ENCODE data around the gene MLF2.
A peak's percentile ranks its signal among the peaks of the same experiment; 100 is the strongest.

Gene MLF2, protein sequence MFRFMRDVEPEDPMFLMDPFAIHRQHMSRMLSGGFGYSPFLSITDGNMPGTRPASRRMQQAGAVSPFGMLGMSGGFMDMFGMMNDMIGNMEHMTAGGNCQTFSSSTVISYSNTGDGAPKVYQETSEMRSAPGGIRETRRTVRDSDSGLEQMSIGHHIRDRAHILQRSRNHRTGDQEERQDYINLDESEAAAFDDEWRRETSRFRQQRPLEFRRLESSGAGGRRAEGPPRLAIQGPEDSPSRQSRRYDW

DNA sequence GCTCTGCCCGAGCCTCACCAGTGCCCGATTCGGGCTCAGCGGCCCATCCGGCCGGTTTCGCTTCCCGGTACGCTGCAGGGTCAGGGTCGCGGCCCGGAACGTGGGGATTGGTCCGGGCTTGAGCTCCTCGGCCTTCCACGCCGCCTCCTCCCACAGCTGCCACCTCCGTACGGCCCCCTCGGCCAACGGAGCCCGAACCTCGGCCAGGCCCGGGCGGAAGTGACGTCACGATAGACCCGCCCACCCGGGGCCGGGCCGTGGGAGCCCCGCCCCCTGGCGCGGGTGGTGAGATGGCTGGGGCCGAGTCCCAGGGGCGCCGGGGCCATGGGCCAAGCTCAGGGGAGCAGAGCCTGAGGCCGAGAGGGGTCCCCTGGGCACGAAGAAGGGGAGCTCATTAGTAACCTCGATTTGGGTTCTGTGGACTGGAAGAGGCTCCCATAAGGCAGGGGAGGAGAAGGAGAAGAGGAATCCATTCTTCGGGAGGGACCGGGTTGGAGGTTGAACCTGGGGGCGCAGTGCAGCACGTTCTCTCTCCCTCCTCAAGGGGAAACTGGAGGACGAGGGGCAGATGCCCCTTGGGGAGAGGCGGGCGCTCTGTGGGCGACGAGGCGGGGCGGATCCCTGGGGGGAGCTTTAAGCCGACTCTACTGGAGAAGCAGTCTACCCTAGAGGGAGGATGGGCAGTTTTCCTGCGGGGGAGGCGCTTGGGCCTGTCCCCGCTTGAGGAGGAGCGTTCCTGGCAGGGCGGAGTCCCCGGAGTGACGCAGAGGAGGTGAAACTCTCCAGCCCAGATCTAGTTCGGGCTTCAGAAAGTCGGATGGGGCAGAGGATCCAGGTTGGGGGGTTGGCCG, at the start of gene MLF2:
Gene MLF2 (minus strand): TSS at position 221 of the 851 bp plus-strand sequence. CDS start 807 bp downstream, outside the sequence.
- Histone ChIP-seq H2AFZ (ENCODE audit: low read depth, low read length) (peak within 1 kb of the TSS; percentile 16), H3K9me3 (ENCODE audit: low read length) (no peaks in the 10 kb centered on the region), H3K4me3 (ENCODE audit: low read length) (peak within 1 kb of the TSS; percentile 79), H3K27me3 (ENCODE audit: insufficient read depth, low read length) (no peaks in the 10 kb centered on the region), H3K4me1 (ENCODE audit: insufficient read depth, low read length) (peaks cover 19% of the 10 kb centered on the region), H3K36me3 (ENCODE audit: insufficient read depth, low read length) (peaks cover 37% of the 10 kb centered on the region)

DNA sequence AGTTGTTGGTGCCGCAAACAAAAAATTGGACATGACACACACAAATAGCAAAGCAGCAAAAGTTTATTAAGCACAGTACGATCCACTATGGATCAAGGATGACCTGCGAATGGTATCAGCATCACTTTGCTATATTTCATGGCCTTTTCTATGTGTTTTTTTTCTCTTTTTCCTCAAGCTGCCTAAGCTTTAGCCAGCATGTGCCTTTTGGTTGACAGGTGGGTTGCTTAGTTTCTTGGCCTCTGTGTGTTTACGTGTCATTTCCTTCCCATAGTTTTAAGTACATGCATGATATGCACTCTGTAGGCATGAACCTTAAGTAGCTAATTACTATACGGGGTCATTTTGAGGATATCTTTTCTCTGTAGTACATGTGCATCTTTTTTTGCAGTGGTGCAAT, 46.2 kb upstream of the MLF2 start:
- Histone ChIP-seq H3K4me3 (ENCODE audit: low read length) (no peak overlapping the region), H3K36me3 (ENCODE audit: insufficient read depth, low read length) (no peaks in the 10 kb centered on the region), H3K9me3 (ENCODE audit: low read length) (no peaks in the 10 kb centered on the region), H3K4me1 (ENCODE audit: insufficient read depth, low read length) (no peaks in the 10 kb centered on the region), H2AFZ (ENCODE audit: low read depth, low read length) (no peak overlapping the region), H3K27me3 (ENCODE audit: insufficient read depth, low read length) (no peaks in the 10 kb centered on the region)

DNA sequence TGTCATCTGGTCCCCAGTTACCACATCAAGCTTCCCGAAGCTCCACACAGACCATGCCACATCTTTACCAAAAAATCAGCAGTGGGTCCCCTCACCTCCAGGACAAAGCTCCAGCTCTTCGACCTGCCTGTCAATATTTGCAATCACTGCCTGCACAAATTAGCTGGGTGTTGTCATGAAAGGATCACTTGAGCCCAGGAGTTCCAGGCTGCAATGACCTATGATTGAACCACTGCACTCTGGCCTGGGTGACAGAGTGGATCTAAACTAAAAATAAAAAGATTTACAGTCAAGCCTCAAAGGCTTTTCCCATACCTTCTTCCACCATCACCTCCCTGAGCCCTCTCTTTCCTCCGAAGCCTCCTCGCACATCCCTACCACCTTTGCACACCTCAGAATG, 43.6 kb upstream of the MLF2 start:
- no peak overlapping the region for H3K4me3 ChIP-seq (ENCODE audit: low read length)
- no peaks in the 10 kb centered on the region for H3K36me3 ChIP-seq (ENCODE audit: insufficient read depth, low read length)
- H3K4me1 ChIP-seq (ENCODE audit: insufficient read depth, low read length) = peaks cover 14% of the 10 kb centered on the region
- no peaks in the 10 kb centered on the region for H3K9me3 ChIP-seq (ENCODE audit: low read length)
- H3K27me3 ChIP-seq (ENCODE audit: insufficient read depth, low read length) = no peaks in the 10 kb centered on the region
- no peak overlapping the region for H2AFZ ChIP-seq (ENCODE audit: low read depth, low read length)

DNA sequence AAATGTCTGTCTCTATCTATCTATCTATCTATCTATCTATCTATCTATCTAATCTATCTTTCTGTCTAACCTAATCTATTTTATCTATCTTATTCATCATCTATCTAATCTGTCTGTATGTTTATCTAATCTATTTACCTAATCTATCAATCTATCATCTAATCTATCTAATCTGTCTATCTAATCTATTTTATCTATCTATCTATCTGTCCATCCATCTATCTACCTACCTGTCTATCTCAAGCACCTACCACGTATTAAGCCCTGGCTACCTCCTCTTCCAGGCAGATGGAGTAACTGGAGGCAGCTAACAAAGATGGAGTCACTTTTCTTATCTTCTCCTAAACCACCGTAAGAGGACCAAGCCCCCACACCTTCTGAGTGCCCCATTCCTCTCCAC, 42.1 kb upstream of the MLF2 start:
- no peaks in the 10 kb centered on the region for H3K9me3 ChIP-seq (ENCODE audit: low read length)
- H3K27me3 ChIP-seq (ENCODE audit: insufficient read depth, low read length) = no peaks in the 10 kb centered on the region
- no peak overlapping the region for H3K4me3 ChIP-seq (ENCODE audit: low read length)
- H2AFZ ChIP-seq (ENCODE audit: low read depth, low read length) = no peak overlapping the region
- no peaks in the 10 kb centered on the region for H3K36me3 ChIP-seq (ENCODE audit: insufficient read depth, low read length)
- peaks cover 14% of the 10 kb centered on the region for H3K4me1 ChIP-seq (ENCODE audit: insufficient read depth, low read length)

DNA sequence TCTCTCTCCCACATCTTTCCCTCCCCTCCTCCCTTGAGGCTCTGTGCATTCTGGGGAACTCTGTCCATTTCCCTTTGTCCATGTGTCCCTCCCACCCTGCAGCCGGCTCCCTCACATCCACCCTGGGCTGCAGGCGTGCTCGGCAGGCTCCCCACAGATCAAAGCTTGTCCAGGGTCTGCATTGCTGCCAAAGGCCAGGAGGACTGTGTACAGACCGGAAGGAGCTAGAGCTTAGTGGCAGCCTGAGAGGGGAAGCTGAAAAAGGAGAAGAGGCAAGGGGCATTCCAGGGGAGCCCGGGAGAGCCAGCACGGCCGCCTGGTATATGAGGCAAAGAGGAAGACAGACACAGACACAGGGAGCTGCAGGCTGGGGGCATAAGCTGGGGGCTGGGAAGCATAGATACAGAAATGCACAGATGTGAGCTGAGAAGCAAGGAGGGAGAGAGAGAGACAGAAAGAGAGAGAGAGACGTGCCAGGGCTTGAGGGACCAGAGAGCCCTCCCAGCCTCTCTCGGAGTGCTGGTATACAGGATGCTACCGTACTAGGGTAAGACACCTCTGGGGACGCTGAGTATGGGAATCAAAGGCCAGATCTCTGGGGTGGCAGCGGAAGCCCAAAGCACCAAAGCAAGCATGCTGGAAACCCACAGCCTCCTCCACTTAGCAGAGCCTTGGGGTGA, 39.7 kb upstream of the MLF2 start:
- Histone ChIP-seq H3K36me3 (ENCODE audit: insufficient read depth, low read length) (no peaks in the 10 kb centered on the region), H3K4me3 (ENCODE audit: low read length) (peak overlapping the region; percentile 17), H3K4me1 (ENCODE audit: insufficient read depth, low read length) (peaks cover 14% of the 10 kb centered on the region), H3K9me3 (ENCODE audit: low read length) (no peaks in the 10 kb centered on the region), H3K27me3 (ENCODE audit: insufficient read depth, low read length) (no peaks in the 10 kb centered on the region), H2AFZ (ENCODE audit: low read depth, low read length) (peak overlapping the region; percentile 74)

DNA sequence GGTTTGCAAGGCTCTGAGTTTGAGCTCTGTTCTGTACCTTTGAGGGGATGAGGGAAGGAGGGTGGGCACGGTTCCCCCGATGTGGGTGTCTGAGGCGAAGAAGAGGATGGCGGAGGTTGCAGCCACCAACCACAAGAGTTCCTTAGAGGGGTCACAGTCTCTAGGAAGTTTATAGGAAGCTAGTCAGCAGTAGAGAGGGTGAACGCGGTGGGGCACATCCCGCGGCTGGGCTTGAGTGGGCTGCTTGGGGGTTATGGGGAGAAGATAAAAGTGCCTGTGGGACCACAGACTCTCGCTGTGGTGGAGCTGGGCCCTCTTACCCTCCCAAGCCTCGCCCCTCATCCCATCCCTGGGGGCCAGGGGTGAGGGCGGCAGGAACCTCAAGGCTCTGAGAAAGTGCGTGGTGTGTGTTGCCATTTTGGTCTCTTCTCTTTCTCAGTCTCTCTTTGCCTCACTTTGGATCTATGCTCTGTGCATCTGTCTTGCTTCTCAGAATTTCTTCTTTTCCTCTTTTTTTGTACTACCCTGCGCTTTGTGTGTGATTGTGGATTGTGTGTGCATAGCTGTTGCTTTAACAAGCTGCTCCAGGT, 39.1 kb upstream of the MLF2 start:
- Histone ChIP-seq H3K27me3 (ENCODE audit: insufficient read depth, low read length) (no peaks in the 10 kb centered on the region), H2AFZ (ENCODE audit: low read depth, low read length) (peak overlapping the region; percentile 74), H3K36me3 (ENCODE audit: insufficient read depth, low read length) (no peaks in the 10 kb centered on the region), H3K9me3 (ENCODE audit: low read length) (no peaks in the 10 kb centered on the region), H3K4me1 (ENCODE audit: insufficient read depth, low read length) (peaks cover 16% of the 10 kb centered on the region), H3K4me3 (ENCODE audit: low read length) (peak overlapping the region; percentile 17)

DNA sequence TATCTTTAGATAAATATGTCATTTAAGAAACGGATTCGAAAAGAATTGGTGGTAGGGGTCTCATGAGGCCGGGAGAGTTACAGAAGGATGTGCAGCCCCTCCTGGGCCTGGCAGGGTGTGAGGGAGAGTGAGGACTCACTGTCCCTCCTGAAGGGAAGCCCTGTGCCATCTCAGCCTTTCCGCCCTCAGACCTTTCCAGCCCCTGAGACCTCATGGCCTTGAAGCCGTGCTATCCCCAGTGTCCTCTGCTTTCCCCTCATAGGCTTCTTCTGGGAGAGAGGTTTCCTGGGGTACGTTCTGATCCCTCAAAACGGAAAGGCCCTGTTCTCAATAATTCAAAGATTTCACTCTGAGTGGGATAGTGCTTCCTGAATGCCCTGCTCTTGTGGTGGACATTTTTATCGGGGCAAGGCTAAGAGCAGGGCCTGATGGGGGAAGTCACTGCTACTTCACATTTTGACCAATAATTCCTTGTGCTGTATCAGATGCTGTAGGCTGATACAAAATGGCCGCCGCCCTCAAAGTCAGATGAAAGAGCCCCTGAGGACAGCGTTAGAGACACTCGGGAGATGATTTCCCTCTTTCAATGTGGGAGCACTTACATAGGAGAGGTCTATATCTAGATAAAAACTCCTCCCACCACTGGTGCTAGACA, 37.7 kb upstream of the MLF2 start:
- Histone ChIP-seq H3K9me3 (ENCODE audit: low read length) (no peaks in the 10 kb centered on the region), H3K4me1 (ENCODE audit: insufficient read depth, low read length) (peaks cover 24% of the 10 kb centered on the region), H3K27me3 (ENCODE audit: insufficient read depth, low read length) (no peaks in the 10 kb centered on the region), H2AFZ (ENCODE audit: low read depth, low read length) (no peak overlapping the region), H3K4me3 (ENCODE audit: low read length) (no peak overlapping the region), H3K36me3 (ENCODE audit: insufficient read depth, low read length) (no peaks in the 10 kb centered on the region)

DNA sequence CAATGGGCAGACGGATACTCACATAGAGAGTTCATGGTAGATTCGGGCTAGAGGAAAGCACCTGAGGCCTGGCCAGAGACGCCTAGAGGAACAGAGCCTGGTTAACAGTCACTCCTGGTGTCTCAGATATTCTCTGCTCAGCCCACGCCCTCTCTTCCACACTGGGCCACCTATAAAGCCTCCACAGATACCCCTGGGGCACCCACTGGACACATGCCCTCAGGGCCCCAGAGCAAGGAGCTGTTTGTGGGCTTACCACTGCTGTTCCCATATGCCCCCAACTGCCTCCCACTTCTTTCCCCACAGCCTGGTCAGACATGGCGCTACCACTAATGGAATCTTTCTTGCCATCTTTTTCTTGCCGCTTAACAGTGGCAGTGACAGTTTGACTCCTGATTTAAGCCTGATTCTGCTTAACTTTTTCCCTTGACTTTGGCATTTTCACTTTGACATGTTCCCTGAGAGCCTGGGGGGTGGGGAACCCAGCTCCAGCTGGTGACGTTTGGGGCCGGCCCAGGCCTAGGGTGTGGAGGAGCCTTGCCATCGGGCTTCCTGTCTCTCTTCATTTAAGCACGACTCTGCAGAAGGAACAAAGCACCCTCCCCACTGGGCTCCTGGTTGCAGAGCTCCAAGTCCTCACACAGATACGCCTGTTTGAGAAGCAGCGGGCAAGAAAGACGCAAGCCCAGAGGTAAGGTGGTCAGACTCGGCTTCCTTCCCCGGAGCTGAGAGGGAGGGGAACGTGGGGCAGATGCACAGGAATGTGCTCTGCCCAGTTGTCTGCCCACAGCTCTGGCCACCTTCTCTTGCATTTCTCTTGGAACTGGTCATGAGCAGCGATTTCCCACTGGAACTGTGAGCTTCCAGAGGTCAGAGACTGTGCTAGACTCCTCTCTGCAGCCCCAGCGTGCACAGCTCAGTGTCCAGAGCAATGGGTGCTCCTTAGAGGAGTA, 36.3 kb upstream of the MLF2 start, which contains the start of gene CD4:
Gene CD4 (plus strand): TSS at position 557 of the 953 bp plus-strand sequence. CDS start 10,611 bp downstream, outside the sequence.
- H3K27me3 ChIP-seq (ENCODE audit: insufficient read depth, low read length) = no peaks in the 10 kb centered on the region
- no peak within 1 kb of the TSS for H3K4me3 ChIP-seq (ENCODE audit: low read length)
- no peaks in the 10 kb centered on the region for H3K9me3 ChIP-seq (ENCODE audit: low read length)
- no peaks in the 10 kb centered on the region for H3K36me3 ChIP-seq (ENCODE audit: insufficient read depth, low read length)
- H2AFZ ChIP-seq (ENCODE audit: low read depth, low read length) = peak within 1 kb of the TSS; percentile 26
- H3K4me1 ChIP-seq (ENCODE audit: insufficient read depth, low read length) = peaks cover 24% of the 10 kb centered on the region

DNA sequence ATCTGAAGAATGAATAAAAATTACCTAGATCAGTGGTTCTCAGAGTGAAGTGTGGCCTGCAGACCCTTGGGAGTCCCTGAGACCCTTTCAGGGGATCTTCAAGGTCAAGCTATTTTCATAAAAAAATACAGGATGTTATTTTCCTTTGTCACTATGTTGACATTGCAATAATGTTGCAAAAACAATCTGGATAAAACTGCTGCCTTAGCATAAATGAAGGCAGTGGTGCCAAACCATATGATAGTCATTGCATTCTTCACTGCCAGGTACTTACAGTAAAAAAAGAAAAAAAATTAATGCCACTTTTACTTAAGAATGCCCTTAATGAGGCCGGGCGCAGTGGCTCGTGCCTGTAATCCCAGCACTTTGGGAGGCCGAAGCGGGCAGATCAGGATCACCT, 34.4 kb upstream of the MLF2 start:
- Histone ChIP-seq H3K4me1 (ENCODE audit: insufficient read depth, low read length) (peaks cover 21% of the 10 kb centered on the region), H3K36me3 (ENCODE audit: insufficient read depth, low read length) (no peaks in the 10 kb centered on the region), H2AFZ (ENCODE audit: low read depth, low read length) (no peak overlapping the region), H3K27me3 (ENCODE audit: insufficient read depth, low read length) (no peaks in the 10 kb centered on the region), H3K9me3 (ENCODE audit: low read length) (no peaks in the 10 kb centered on the region), H3K4me3 (ENCODE audit: low read length) (no peak overlapping the region)

DNA sequence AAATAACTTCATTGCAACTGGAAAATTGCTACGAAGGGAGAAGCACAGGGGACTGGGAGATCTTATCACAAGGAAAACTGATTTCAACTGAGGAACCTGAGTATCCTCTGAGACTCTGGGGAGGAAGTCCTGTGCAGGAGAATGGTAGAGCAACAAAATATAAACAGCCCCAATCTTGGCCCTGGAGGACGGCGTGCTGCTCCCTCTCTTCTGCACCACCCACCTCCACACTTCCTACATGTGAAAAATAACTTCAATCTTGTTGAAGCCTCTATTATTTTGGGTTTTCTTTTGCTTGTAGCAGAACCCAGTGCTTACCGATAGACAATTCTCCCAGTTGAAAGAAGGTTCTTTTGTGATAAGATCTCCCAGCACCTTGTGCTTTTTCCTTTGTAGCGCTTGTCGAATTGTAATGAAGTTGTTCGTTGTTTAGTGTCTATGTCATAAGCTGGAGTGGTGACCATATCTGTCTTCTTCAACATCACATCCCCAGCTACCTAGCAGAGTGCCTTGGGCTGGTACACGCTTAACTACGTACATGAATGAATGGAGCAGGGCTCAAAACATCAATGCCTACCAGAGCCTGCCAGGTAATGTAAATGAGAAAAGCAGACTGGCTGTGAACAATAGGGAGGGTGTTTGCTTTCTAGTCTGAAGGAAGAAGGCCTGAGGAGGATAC, 33.6 kb upstream of the MLF2 start:
- no peaks in the 10 kb centered on the region for H3K9me3 ChIP-seq (ENCODE audit: low read length)
- peaks cover 17% of the 10 kb centered on the region for H3K4me1 ChIP-seq (ENCODE audit: insufficient read depth, low read length)
- H3K36me3 ChIP-seq (ENCODE audit: insufficient read depth, low read length) = no peaks in the 10 kb centered on the region
- no peak overlapping the region for H3K4me3 ChIP-seq (ENCODE audit: low read length)
- H3K27me3 ChIP-seq (ENCODE audit: insufficient read depth, low read length) = no peaks in the 10 kb centered on the region
- peak overlapping the region; percentile 11 for H2AFZ ChIP-seq (ENCODE audit: low read depth, low read length)

DNA sequence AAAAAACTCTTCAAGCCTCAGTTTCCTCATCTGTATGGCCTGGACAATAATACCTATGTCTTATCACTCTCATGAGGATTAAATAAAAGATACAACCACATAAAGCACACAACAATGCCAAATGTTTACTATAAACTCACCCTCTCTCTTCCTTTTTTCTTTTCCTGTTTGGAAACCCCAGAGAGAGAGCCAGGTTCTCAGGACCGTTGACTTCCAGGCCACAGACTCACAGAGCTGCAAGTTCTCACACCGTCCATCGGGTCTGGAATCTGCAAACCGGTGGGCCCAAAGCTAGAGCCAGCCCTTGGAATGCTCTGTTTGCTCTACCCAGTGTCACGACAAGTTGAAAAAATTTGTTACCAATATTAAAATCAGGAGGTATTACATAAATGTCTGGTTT, 31.8 kb upstream of the MLF2 start:
- no peaks in the 10 kb centered on the region for H3K36me3 ChIP-seq (ENCODE audit: insufficient read depth, low read length)

More for the DNA sequence above, 31.8 kb upstream of the MLF2 start:
- Histone ChIP-seq H2AFZ (ENCODE audit: low read depth, low read length) (no peak overlapping the region), H3K27me3 (ENCODE audit: insufficient read depth, low read length) (no peaks in the 10 kb centered on the region), H3K9me3 (ENCODE audit: low read length) (no peaks in the 10 kb centered on the region), H3K4me3 (ENCODE audit: low read length) (no peak overlapping the region), H3K4me1 (ENCODE audit: insufficient read depth, low read length) (peaks cover 19% of the 10 kb centered on the region)
